Measurements from ENCODE around the gene SYT14.

Gene SYT14

DNA sequence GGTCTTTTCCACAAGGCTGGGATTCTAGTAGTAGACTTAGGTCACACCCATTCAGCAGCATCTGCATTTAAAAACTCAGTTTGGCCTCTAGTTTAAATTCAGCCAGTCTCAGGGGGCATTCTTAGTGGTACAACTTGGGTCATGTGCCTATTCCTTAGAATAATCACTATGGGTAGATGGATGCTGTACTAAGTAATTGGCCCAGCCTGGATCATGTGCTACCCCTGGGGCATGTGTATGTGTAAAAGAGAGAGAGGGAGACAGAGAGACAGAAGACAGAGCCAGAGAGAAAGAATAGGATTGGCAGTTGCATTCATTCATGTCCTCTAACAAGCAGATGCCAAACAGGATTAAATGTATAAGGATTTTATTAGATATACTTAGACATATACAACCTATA, 13.6 kb upstream of the SYT14 start:
- DNase-seq (ENCODE audit: low read depth) = no peak
- TF ChIP-seq CTCF (IDR thresholded peaks at IDR 0.05; ENCODE audit: control insufficient read depth, extremely low read depth, insufficient read depth) = no peak
- no peak overlapping the region for H3K4me3 ChIP-seq (ENCODE audit: low read depth, low read length)

DNA sequence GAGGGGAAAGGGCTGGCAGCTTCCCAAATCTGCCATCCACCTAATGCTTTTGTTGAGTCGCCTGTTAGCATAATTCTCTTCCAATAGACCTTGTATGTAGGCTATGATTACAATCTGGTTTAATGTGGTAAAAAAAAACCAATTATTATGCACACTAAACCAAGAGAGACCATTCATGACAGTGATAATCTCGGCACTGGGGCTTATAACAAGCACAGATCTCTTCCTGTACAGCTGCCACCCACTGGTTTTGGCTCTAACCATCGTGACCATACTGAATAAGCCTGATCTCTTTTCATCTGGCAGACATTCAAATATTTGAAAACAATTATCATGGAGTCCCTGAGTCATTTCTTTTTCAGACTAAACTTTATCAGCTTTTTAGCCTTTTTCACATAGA, 12.0 kb upstream of the SYT14 start:
- H3K4me3 ChIP-seq (ENCODE audit: low read depth, low read length) = no peak overlapping the region
- DNase-seq (ENCODE audit: low read depth) = no peak
- no peak for TF ChIP-seq CTCF (IDR thresholded peaks at IDR 0.05; ENCODE audit: control insufficient read depth, extremely low read depth, insufficient read depth)

DNA sequence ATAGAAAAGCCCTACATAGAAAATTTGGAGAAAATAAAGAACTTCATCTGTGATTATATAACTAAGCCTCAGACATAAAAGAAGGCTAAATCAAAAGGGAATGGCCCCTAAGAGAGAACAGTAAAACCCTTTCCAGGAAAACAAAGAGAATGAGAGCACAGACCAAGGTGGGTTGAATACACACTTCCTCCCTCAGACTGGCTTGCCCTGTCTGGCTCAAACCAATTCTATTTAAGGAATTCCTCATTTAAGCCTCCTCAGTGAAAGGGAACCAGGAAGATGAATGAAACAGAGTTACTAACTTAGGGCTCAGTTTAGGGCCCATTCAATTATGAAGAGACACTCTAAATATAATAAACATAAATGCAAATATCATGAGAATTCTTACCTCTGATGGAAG, 10.6 kb upstream of the SYT14 start:
- no peak for TF ChIP-seq CTCF (IDR thresholded peaks at IDR 0.05; ENCODE audit: control insufficient read depth, extremely low read depth, insufficient read depth)
- no peak for DNase-seq (ENCODE audit: low read depth)
- no peak overlapping the region for H3K4me3 ChIP-seq (ENCODE audit: low read depth, low read length)

DNA sequence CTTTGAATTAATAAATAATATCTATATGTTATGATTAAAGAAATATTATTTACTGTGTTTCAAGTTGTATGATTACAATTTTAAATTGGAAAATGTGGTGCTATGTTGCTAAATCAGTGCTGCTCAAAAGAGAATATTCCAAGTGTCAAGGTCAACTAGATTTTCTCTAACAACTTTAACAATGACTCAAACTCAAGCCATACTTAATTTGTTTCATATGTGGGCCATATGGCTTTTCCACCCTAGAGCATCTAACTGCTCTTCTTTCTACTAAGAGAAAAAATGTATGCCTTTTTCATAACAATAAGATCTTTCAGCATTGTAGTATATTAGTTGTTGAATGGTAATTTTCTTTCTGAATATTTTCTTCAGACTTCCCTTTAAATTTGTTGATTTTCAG, 8.3 kb upstream of the SYT14 start:
- TF ChIP-seq CTCF (IDR thresholded peaks at IDR 0.05; ENCODE audit: control insufficient read depth, extremely low read depth, insufficient read depth) = no peak
- DNase-seq (ENCODE audit: low read depth) = no peak
- H3K4me3 ChIP-seq (ENCODE audit: low read depth, low read length) = no peak overlapping the region

DNA sequence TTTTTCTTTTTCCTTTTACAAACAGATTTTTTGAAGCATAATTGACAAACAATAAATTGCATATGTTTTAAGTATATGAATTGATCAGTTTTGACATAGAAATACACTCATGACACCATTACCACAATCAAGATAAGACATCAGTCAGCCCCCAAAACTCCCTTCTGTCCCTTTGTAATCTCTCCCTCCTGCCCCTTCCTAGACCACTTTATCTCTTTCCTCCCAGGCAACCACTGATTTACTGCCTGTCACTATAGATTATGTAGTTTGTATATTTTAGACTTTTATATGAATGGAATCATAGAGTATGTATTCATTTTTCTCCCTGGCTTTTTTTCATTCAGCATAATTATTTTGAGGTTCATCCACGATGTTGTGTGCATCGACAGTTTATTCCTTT, 6.9 kb upstream of the SYT14 start:
- no peak for TF ChIP-seq CTCF (IDR thresholded peaks at IDR 0.05; ENCODE audit: control insufficient read depth, extremely low read depth, insufficient read depth)
- no peak overlapping the region for H3K4me3 ChIP-seq (ENCODE audit: low read depth, low read length)
- no peak for DNase-seq (ENCODE audit: low read depth)

GRCh38 chr1:209936125-209936524, 1.9 kb upstream of the SYT14 start:
- no peak overlapping the region for H3K4me3 ChIP-seq (ENCODE audit: low read depth, low read length)
- TF ChIP-seq CTCF (IDR thresholded peaks at IDR 0.05; ENCODE audit: control insufficient read depth, extremely low read depth, insufficient read depth) = no peak
- DNase-seq (ENCODE audit: low read depth) = no peak

GRCh38 chr1:209945377-209945776, 7.4 kb downstream of the SYT14 start:
- TF ChIP-seq CTCF (IDR thresholded peaks at IDR 0.05; ENCODE audit: control insufficient read depth, extremely low read depth, insufficient read depth) = no peak
- H3K4me3 ChIP-seq (ENCODE audit: low read depth, low read length) = no peak overlapping the region
- no peak for DNase-seq (ENCODE audit: low read depth)
